A549 (cell line): ENCODE data around the gene PXK. TPM values are rescaled to one million over a fixed set of nuclear protein-coding genes. Genes with fewer than 3 reads are reported as not detected.

Source experiments
- ATAC-seq, 2 experiments: fragments of 200-7000 bp in 1 of 2; fragments of >200 bp in 1 of 2; cut with Nextera tagmentation in 1 of 2; cut with Tn5 transposase in 1 of 2; 3 replicates each; pipeline versions ENCODE4 v1.8.0 to v1.9.1; 2018 to 2020; ENCODE audit warnings: mild to moderate bottlenecking in 1 of 2, moderate library complexity in 1 of 2
- CTCF ChIA-PET: fragments of 300-600 bp; sonication (Branson Sonifier 250); formaldehyde crosslinking; extraction: SDS; loops from one replicate; lab custom pipeline; 2021; ENCODE audit warnings: antibody characterized with exemption, inconsistent platforms; lab: Yijun Ruan, JAX
- POLR2A ChIA-PET: fragments of 350-600 bp; formaldehyde crosslinking; extraction: SDS; loops from one replicate; lab custom pipeline; 2021; ENCODE audit warnings: antibody characterized with exemption, inconsistent platforms; lab: Yijun Ruan, JAX
- DNase-seq, 2 experiments: peaks; one replicate each; pipeline versions ENCODE4 v3.0.0 to v3.0.0-alpha.2; 2011 to 2016; ENCODE audit warnings: low read depth in 1 of 2, low spot score in 1 of 2
- FAIRE-seq: peaks from 2 replicates; lab custom pipeline; 2011; peaks lifted over from hg19 to GRCh38; lab: Jason Lieb, UNC
- H3K27ac ChIP-seq, 2 experiments: fragments of >200 bp; sonication (Bioruptor Twin); formaldehyde crosslinking; 3 replicates each; pipeline ENCODE4 v1.5.1; 2016 to 2017
- H3K4me1 ChIP-seq: fragments of >200 bp; sonication (Bioruptor Twin); formaldehyde crosslinking; 3 replicates; pipeline ENCODE4 v1.6.1; 2016
- H3K4me2 ChIP-seq: fragments of >200 bp; sonication (Bioruptor Twin); formaldehyde crosslinking; 3 replicates; pipeline ENCODE4 v1.6.1; 2016
- H3K4me3 ChIP-seq: fragments of >200 bp; sonication (Bioruptor Twin); formaldehyde crosslinking; 3 replicates; pipeline ENCODE4 v1.5.1; 2016
- H3K9me3 ChIP-seq: fragments of >200 bp; sonication (Bioruptor Twin); formaldehyde crosslinking; 3 replicates; pipeline ENCODE4 v1.6.1; 2016
- CHD2 ChIP-seq: fragments of 150-350 bp; IDR thresholded peaks from 2 replicates; pipeline ENCODE4 v1.6.1; 2014; ENCODE audit warnings: low read length; ENCODE audit not compliant: partially characterized antibody
- CTCF ChIP-seq: fragments of >200 bp; sonication (Bioruptor Twin); formaldehyde crosslinking; IDR thresholded peaks from 3 replicates; pipeline ENCODE4 v1.5.1; 2016
- HDAC2 ChIP-seq: fragments of 200-600 bp; sonication (generic); IDR thresholded peaks from 2 replicates; pipeline ENCODE4 v1.6.1; 2016
- HEYL ChIP-seq: fragments of 250-450 bp; sonication (Bioruptor Pico); IDR thresholded peaks from 2 replicates; pipeline ENCODE4 v1.8.0; 2021; ENCODE audit warnings: mild to moderate bottlenecking, moderate library complexity
- JUNB ChIP-seq: fragments of >200 bp; sonication (Bioruptor Twin); formaldehyde crosslinking; IDR thresholded peaks from 2 replicates; pipeline ENCODE4 v1.6.1; 2016
- KDM5A ChIP-seq: fragments of 200-600 bp; sonication (generic); IDR thresholded peaks from 2 replicates; pipeline ENCODE4 v1.6.1; 2016; ENCODE audit warnings: antibody characterized with exemption, mild to moderate bottlenecking
- NFE2L2 ChIP-seq: fragments of 150-350 bp; conservative IDR thresholded peaks from 2 replicates; pipeline ENCODE4 v1.6.1; 2014; ENCODE audit warnings: low read length
- NR3C1 ChIP-seq: fragments of >200 bp; sonication (Bioruptor Twin); formaldehyde crosslinking; IDR thresholded peaks from 3 replicates; pipeline ENCODE4 v1.6.1; 2017
- POLR2A ChIP-seq: IDR thresholded peaks from 2 replicates; pipeline ENCODE4 v1.6.1; 2012; ENCODE audit warnings: mild to moderate bottlenecking, low read length
- POLR2AphosphoS2 ChIP-seq: conservative IDR thresholded peaks from 2 replicates; pipeline ENCODE4 v1.6.1; 2012; ENCODE audit warnings: low read length, improper control_type of control experiment, inconsistent platforms
- RAD21 ChIP-seq, 2 experiments: fragments of >200 bp in 1 of 2; sonication (Bioruptor Twin) in 1 of 2; formaldehyde crosslinking in 1 of 2; IDR thresholded peaks in 1 of 2; conservative IDR thresholded peaks in 1 of 2; 2 replicates in 1 of 2; 3 replicates in 1 of 2; pipeline ENCODE4 v1.6.1; 2012 to 2018; ENCODE audit warnings: inconsistent platforms in 1 of 2
- REST ChIP-seq: fragments of 200-600 bp; sonication (generic); IDR thresholded peaks from 2 replicates; pipeline ENCODE4 v1.6.1; 2016; ENCODE audit warnings: antibody characterized with exemption, mild to moderate bottlenecking, moderate library complexity
- SMC3 ChIP-seq: fragments of >200 bp; sonication (Bioruptor Twin); formaldehyde crosslinking; IDR thresholded peaks from 3 replicates; pipeline ENCODE4 v1.6.1; 2018; ENCODE audit warnings: inconsistent platforms
- SREBF2 ChIP-seq: fragments of 450-650 bp; IDR thresholded peaks from 2 replicates; pipeline ENCODE4 v1.6.1; 2014; ENCODE audit warnings: mild to moderate bottlenecking, moderate library complexity
- TP53 ChIP-seq: fragments of 250-450 bp; sonication (Bioruptor Pico); IDR thresholded peaks from 2 replicates; pipeline ENCODE4 v1.5.0; 2021; ENCODE audit warnings: mild to moderate bottlenecking, moderate library complexity
- ZC3H11A ChIP-seq: fragments of 450-650 bp; IDR thresholded peaks from 2 replicates; pipeline ENCODE4 v1.6.1; 2014; ENCODE audit warnings: antibody characterized with exemption, mild to moderate bottlenecking
- ZNF302 ChIP-seq: fragments of 250-450 bp; sonication (Bioruptor Pico); IDR thresholded peaks from 2 replicates; pipeline ENCODE4 v1.9.0; 2021; ENCODE audit warnings: inconsistent platforms, mild to moderate bottlenecking, moderate library complexity
- WGBS: methylation state at CpG from one replicate; pipeline ENCODE4 v1.1.6; 2017; ENCODE audit errors: missing lambda C conversion rate; 5-methylcytosine and 5-hydroxymethylcytosine counted together
- polyA plus RNA-seq, 4 experiments: library from polyadenylated mRNA; depleted of rRNA in 3 of 4; stranded (reverse); fragments of >200 nt; fragmentation: RNase III in 1 of 4; extraction: RNeasy Plus Mini Kit Qiagen cat#74134 plus additional on column Dnase treatment in 1 of 4; gene quantifications; 2 replicates in 3 of 4; 3 replicates in 1 of 4; pipeline ENCODE4 v1.2.3, GENCODE V29; 2011 to 2017

PXK gene
- polyA plus RNA-seq, 2 of the 4 experiments (the other 2 are of a cell fraction) = 4.4 to 10.5 TPM

GRCh38 chr3:58421004-58421403 is 88.3 kb downstream of the PXK start:
- no peak for FAIRE-seq
- CTCF ChIA-PET = interaction anchor here (0.8 to 1.6 kb wide), 3 partner anchors 9 to 100 kb away, joined by 4 to 7 read pairs (median 4); no protein-coding TSS in a partner anchor

GRCh38 chr3:58422756-58423325 is 90.1 kb downstream of the PXK start:
- POLR2A ChIA-PET = no interaction called here
- WGBS = 74% methylated on average over 7 of the region's 8 CpGs
- CTCF ChIA-PET = interaction anchor here (0.8 to 2.3 kb wide), 7 partner anchors 7 to 111 kb away, joined by 3 to 10 read pairs (median 4); partner anchors contain the start of genes KCTD6, PDHB and PXK
- Histone ChIP-seq H3K27ac (no peak overlapping the region), H3K4me2 (no peak overlapping the region), H3K4me1 (no peaks in the 10 kb centered on the region), H3K4me3 (no peak overlapping the region), H3K9me3 (no peaks in the 10 kb centered on the region)
- ATAC-seq (peak; percentile 84 to 85), FAIRE-seq (no peak), DNase-seq (peak; percentile 7 to 51)
- TF ChIP-seq RAD21 (conservative IDR thresholded peaks at IDR 0.05 in 1 of 2, IDR thresholded peaks at IDR 0.05 in 1 of 2) (peak; percentile 54 to 56), TP53 (CRISPR knock-in tag) (no peak), HEYL (no peak), SMC3 (peak; percentile 42; the same call in 2 of the 3 replicates), CTCF (peak; percentile 33)

More at GRCh38 chr3:58421004-58421403, 88.3 kb downstream of the PXK start:
- WGBS = 58% methylated on average over 6 of the region's 7 CpGs
- Histone ChIP-seq H3K4me2 (no peak overlapping the region), H3K9me3 (no peaks in the 10 kb centered on the region), H3K4me3 (no peak overlapping the region), H3K4me1 (no peaks in the 10 kb centered on the region), H3K27ac (no peak overlapping the region)
- DNase-seq = no peak
- TF ChIP-seq POLR2A (no peak), HDAC2 (no peak), KDM5A (no peak)
- POLR2A ChIA-PET = no interaction called here
- no peak for ATAC-seq

- Histone ChIP-seq H3K4me3 (no peak overlapping the region), H3K4me2 (no peak overlapping the region), H3K4me1 (no peaks in the 10 kb centered on the region), H3K27ac (no peak overlapping the region), H3K9me3 (no peaks in the 10 kb centered on the region)
- TF ChIP-seq NR3C1 (no peak), JUNB (no peak), REST (no peak), SREBF2 (no peak), POLR2AphosphoS2 (no peak), ZC3H11A (no peak), NFE2L2 (no peak), KDM5A (no peak), CHD2 (no peak), ZNF302 (no peak)
- 84% methylated on average over 8 of the region's 8 CpGs for WGBS
- ChIA-PET CTCF (interaction anchor here (0.6 to 2.3 kb wide), 8 partner anchors 9 to 206 kb away, joined by 3 to 10 read pairs (median 6); partner anchors contain the start of genes HTD2, KCTD6 and RPP14), POLR2A (interaction anchor here (1.3 kb wide), 1 partner anchor 9 kb away, joined by 3 read pairs; no protein-coding TSS in a partner anchor)
- DNase-seq = no peak
- no peak for ATAC-seq
- FAIRE-seq = no peak
These were observed 91.9 kb downstream of the PXK start for GRCh38 chr3:58424613-58425012.
